HEK293 (cell line): Measurements from ENCODE around the gene PITHD1.
A peak's percentile ranks its signal among the peaks of the same experiment; 100 is the strongest.

ENCODE experiments used
- CTCF ChIA-PET: fragments of 350-600 bp; formaldehyde crosslinking; extraction: SDS; loops from one replicate; lab custom pipeline; 2021; ENCODE audit warnings: antibody characterized with exemption; lab: Yijun Ruan, JAX
- POLR2A ChIA-PET: fragments of 300-600 bp; formaldehyde crosslinking; extraction: SDS; loops from one replicate; lab custom pipeline; 2020; ENCODE audit warnings: antibody characterized with exemption, inconsistent platforms; lab: Yijun Ruan, JAX
- H3K27ac ChIP-seq: fragments of 200-500 bp; sonication (Bioruptor generic); 2 replicates; pipeline ENCODE4 v1.5.1; 2014; ENCODE audit warnings: low read depth, low read length, control low read depth, inconsistent platforms; ENCODE audit errors: extremely low read depth
- H3K36me3 ChIP-seq, 2 experiments: fragments of 200-500 bp in 1 of 2; sonication (Bioruptor generic) in 1 of 2; 1 replicate in 1 of 2; 2 replicates in 1 of 2; pipeline ENCODE4 v1.5.1; 2014 to 2017; ENCODE audit warnings: inconsistent platforms in 2 of 2, low read length in 2 of 2; ENCODE audit not compliant: control insufficient read depth in 2 of 2, insufficient read depth in 1 of 2
- H3K4me1 ChIP-seq: fragments of 200-500 bp; sonication (Bioruptor generic); 2 replicates; pipeline ENCODE4 v1.5.1; 2014; ENCODE audit warnings: mild to moderate bottlenecking, low read length, inconsistent platforms; ENCODE audit not compliant: control insufficient read depth, insufficient read depth
- H3K4me3 ChIP-seq: 2 replicates; pipeline ENCODE4 v1.5.1; 2011; ENCODE audit warnings: low read depth, mild to moderate bottlenecking, control low read depth, low read length, moderate library complexity
- H3K9me3 ChIP-seq: fragments of 200-500 bp; sonication (Bioruptor generic); 2 replicates; pipeline ENCODE4 v1.5.1; 2014; ENCODE audit warnings: low read depth, low read length, inconsistent platforms; ENCODE audit not compliant: control insufficient read depth, insufficient read depth
- BCL11B ChIP-seq: fragments of 450-650 bp; formaldehyde crosslinking; IDR thresholded peaks from 2 replicates; pipeline ENCODE4 v1.5.1; 2016; ENCODE audit warnings: low read depth, missing biosample characterization, missing genetic modification characterization
- CTCF ChIP-seq: fragments of 450-650 bp; formaldehyde crosslinking; IDR thresholded peaks from 2 replicates; pipeline ENCODE4 v1.5.1; 2016; ENCODE audit warnings: missing biosample characterization, missing genetic modification characterization
- INSM2 ChIP-seq: fragments of 450-650 bp; formaldehyde crosslinking; IDR thresholded peaks from 2 replicates; pipeline ENCODE4 v1.5.1; 2016; ENCODE audit warnings: missing biosample characterization, missing genetic modification characterization
- MEIS1 ChIP-seq: sonication (generic); formaldehyde crosslinking; IDR thresholded peaks from 2 replicates; pipeline ENCODE4 v1.8.1; 2022; ENCODE audit warnings: missing genetic modification reagents, mild to moderate bottlenecking, borderline replicate concordance
- PRDM10 ChIP-seq: fragments of 450-650 bp; formaldehyde crosslinking; IDR thresholded peaks from 2 replicates; pipeline ENCODE4 v1.5.1; 2016; ENCODE audit warnings: missing biosample characterization, missing genetic modification characterization
- SCRT2 ChIP-seq: fragments of 450-650 bp; formaldehyde crosslinking; IDR thresholded peaks from 2 replicates; pipeline ENCODE4 v1.5.1; 2016; ENCODE audit warnings: missing biosample characterization, missing genetic modification characterization
- TRIM28 ChIP-seq: IDR thresholded peaks from 2 replicates; pipeline ENCODE4 v1.6.1; 2011; ENCODE audit warnings: low read length, control low read depth, borderline replicate concordance
- ZNF202 ChIP-seq: fragments of 450-650 bp; formaldehyde crosslinking; IDR thresholded peaks from 2 replicates; pipeline ENCODE4 v1.5.1; 2016; ENCODE audit warnings: missing biosample characterization, missing genetic modification characterization, borderline replicate concordance
- ZNF211 ChIP-seq: fragments of 450-650 bp; formaldehyde crosslinking; IDR thresholded peaks from 2 replicates; pipeline ENCODE4 v1.5.1; 2016; ENCODE audit warnings: low read depth, missing biosample characterization, missing genetic modification characterization
- ZNF23 ChIP-seq: fragments of 450-650 bp; formaldehyde crosslinking; IDR thresholded peaks from 2 replicates; pipeline ENCODE4 v1.5.1; 2016; ENCODE audit warnings: missing biosample characterization, missing genetic modification characterization, borderline replicate concordance
- ZNF24 ChIP-seq: fragments of 450-650 bp; formaldehyde crosslinking; IDR thresholded peaks from 2 replicates; pipeline ENCODE4 v1.5.1; 2016; ENCODE audit warnings: missing biosample characterization, missing genetic modification characterization
- ZNF26 ChIP-seq: fragments of 450-650 bp; formaldehyde crosslinking; IDR thresholded peaks from 2 replicates; pipeline ENCODE4 v1.5.1; 2016; ENCODE audit warnings: missing biosample characterization, missing genetic modification characterization
- ZNF302 ChIP-seq: fragments of 450-650 bp; formaldehyde crosslinking; IDR thresholded peaks from 2 replicates; pipeline ENCODE4 v1.5.1; 2016; ENCODE audit warnings: missing biosample characterization, missing genetic modification characterization, low read depth
- ZNF311 ChIP-seq: fragments of 450-650 bp; formaldehyde crosslinking; IDR thresholded peaks from 2 replicates; pipeline ENCODE4 v1.5.1; 2017; ENCODE audit warnings: missing biosample characterization, missing genetic modification characterization, borderline replicate concordance
- ZNF341 ChIP-seq: fragments of 450-650 bp; formaldehyde crosslinking; IDR thresholded peaks from 2 replicates; pipeline ENCODE4; 2016; ENCODE audit warnings: low read depth, missing biosample characterization, missing genetic modification characterization
- ZNF354C ChIP-seq: fragments of 450-650 bp; formaldehyde crosslinking; IDR thresholded peaks from 2 replicates; pipeline ENCODE4 v1.5.1; 2016; ENCODE audit warnings: missing biosample characterization, missing genetic modification characterization, low read depth, borderline replicate concordance
- ZNF416 ChIP-seq: fragments of 450-650 bp; formaldehyde crosslinking; IDR thresholded peaks from 2 replicates; pipeline ENCODE4 v1.5.1; 2016; ENCODE audit warnings: missing biosample characterization, missing genetic modification characterization
- ZNF529 ChIP-seq: fragments of 450-650 bp; formaldehyde crosslinking; IDR thresholded peaks from 2 replicates; pipeline ENCODE4 v1.5.1; 2017; ENCODE audit warnings: missing genetic modification characterization, missing biosample characterization; ENCODE audit not compliant: insufficient replicate concordance
- ZNF654 ChIP-seq: fragments of 450-650 bp; formaldehyde crosslinking; IDR thresholded peaks from 2 replicates; pipeline ENCODE4 v1.5.1; 2016; ENCODE audit warnings: low read depth, missing biosample characterization, missing genetic modification characterization
- ZNF677 ChIP-seq: fragments of 450-650 bp; IDR thresholded peaks from 2 replicates; pipeline ENCODE4 v1.5.0; 2018; ENCODE audit warnings: missing biosample characterization, mild to moderate bottlenecking, missing genetic modification characterization, moderate library complexity
- ZNF707 ChIP-seq: fragments of 450-650 bp; formaldehyde crosslinking; IDR thresholded peaks from 2 replicates; pipeline ENCODE4 v1.5.1; 2016; ENCODE audit warnings: missing biosample characterization, missing genetic modification characterization
- ZSCAN23 ChIP-seq: fragments of 450-650 bp; formaldehyde crosslinking; IDR thresholded peaks from 2 replicates; pipeline ENCODE4 v1.5.1; 2016; ENCODE audit warnings: missing biosample characterization, missing genetic modification characterization

The PITHD1 gene

GRCh38 chr1:23804183-23804835 is 26.1 kb downstream of the PITHD1 start:
- H3K9me3 ChIP-seq = no peaks in the 10 kb centered on the region
- ChIA-PET CTCF (interaction anchor here (3.9 kb wide), 1 partner anchor 113 kb away, joined by 16 read pairs; no protein-coding TSS in a partner anchor), POLR2A (no interaction called here)
- H3K27ac ChIP-seq = no peak overlapping the region
- H3K36me3 ChIP-seq = peaks cover 0 to 52% of the 10 kb centered on the region in 2 experiments; a peak in 1 of 3 replicates
- no peak overlapping the region for H3K4me3 ChIP-seq
- TF ChIP-seq CTCF (tag by site-specific recombination) = peak; percentile 38; the same call in 1 of the 2 replicates
- TF ChIP-seq ZNF302 (tag by site-specific recombination) = no peak
- TF ChIP-seq, all 188 proteins: peak for 1
- peaks cover 3% of the 10 kb centered on the region; the same call in 1 of the 2 replicates for H3K4me1 ChIP-seq

GRCh38 chr1:23805025-23805424 is 26.8 kb downstream of the PITHD1 start:
- ChIA-PET CTCF (interaction anchor here (0.6 to 3.9 kb wide), 6 partner anchors 33 to 312 kb away, joined by 3 to 16 read pairs (median 3); no protein-coding TSS in a partner anchor), POLR2A (no interaction called here)
- Histone ChIP-seq H3K9me3 (no peaks in the 10 kb centered on the region), H3K36me3 (peaks cover 0 to 52% of the 10 kb centered on the region in 2 experiments; a peak in 1 of 3 replicates), H3K4me3 (no peak overlapping the region), H3K27ac (no peak overlapping the region), H3K4me1 (peaks cover 3% of the 10 kb centered on the region; the same call in 1 of the 2 replicates)
- TF ChIP-seq SCRT2 = peak; percentile 75
- TF ChIP-seq ZNF211 (tag by site-specific recombination) = no peak

- H3K27ac ChIP-seq = no peak overlapping the region
- TF ChIP-seq ZNF707 (tag by site-specific recombination) (no peak), ZNF24 (tag by site-specific recombination) (no peak), ZNF354C (tag by site-specific recombination) (no peak), ZNF341 (tag by site-specific recombination) (no peak), ZSCAN23 (tag by site-specific recombination) (no peak), ZNF416 (tag by site-specific recombination) (no peak), ZNF654 (tag by site-specific recombination) (no peak), ZNF529 (no peak), BCL11B (no peak), ZNF202 (no peak), MEIS1 (CRISPR knock-in tag) (no peak), INSM2 (no peak), ZNF26 (no peak), TRIM28 (no peak), PRDM10 (no peak), ZNF23 (tag by site-specific recombination) (no peak), ZNF677 (tag by site-specific recombination) (no peak), ZNF311 (tag by site-specific recombination) (no peak)
- TF ChIP-seq, all 188 proteins: peak for 0
- POLR2A ChIA-PET = interaction anchor here (1.5 kb wide), 1 partner anchor 19 kb away, joined by 4 read pairs; the partner anchor contains the start of gene HMGCL
- CTCF ChIA-PET = interaction anchor here (1.2 to 3.9 kb wide), 2 partner anchors 11 to 111 kb away, joined by 3 to 16 read pairs; no protein-coding TSS in a partner anchor
- Histone ChIP-seq H3K4me3 (no peak overlapping the region), H3K36me3 (peaks cover 0 to 53% of the 10 kb centered on the region in 2 experiments; a peak in 1 of 3 replicates), H3K4me1 (peaks cover 2% of the 10 kb centered on the region; the same call in 1 of the 2 replicates), H3K9me3 (no peaks in the 10 kb centered on the region)
Measured at GRCh38 chr1:23806280-23806679, 28.1 kb downstream of the PITHD1 start.
